ENCODE measurements around the gene TMEM37. TPM values are rescaled to one million over a fixed set of nuclear protein-coding genes. Genes with fewer than 3 reads are reported as not detected.

TMEM37 gene
- total and polyA plus RNA-seq, 9 of the 15 experiments (the other 6 are each of a cell fraction or from before 2014, with no cell fraction given), result 0.03 to 0.64 (median 0.31) TPM; not detected in 1

DNA sequence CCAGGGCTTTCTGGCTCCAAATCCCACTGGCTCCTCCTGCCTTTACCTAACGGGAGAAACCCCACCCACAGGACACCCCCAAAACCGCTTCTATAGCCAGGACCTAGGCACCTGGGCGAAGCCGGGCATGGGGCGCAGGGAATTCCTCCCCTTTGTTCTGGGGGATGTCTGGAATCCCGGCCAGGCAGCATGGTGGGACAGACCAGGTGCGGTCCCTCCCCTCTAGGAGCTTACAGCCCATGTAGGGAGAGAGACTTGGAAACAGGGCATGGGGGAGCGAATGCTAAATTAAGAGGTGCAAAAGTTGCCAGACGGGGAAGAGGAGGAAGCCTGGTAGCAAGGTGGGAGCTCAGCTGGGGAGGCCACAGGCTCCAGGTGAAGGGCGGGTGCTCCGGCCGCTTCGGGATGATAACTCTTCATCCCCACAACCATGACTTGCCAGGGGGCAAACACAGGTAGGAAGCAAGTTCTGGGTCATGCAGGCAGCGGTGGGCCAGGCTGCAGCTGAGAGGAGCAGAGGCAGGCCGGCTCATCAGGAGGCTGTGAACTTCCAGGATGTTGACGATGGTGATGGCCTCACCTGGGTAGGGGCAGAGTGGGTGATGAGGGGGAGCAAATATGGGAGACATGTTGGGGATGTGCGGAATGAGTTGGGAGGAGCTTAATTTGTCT is 1.3 kb downstream of the TMEM37 start (continued):
- no peak for TF ChIP-seq NONO (IDR thresholded peaks at IDR 0.05; ENCODE audit: low read depth in 2 of 2, low read length in 1 of 2)
- no peak for TF ChIP-seq ZNF408 (CRISPR knock-in tag; IDR thresholded peaks at IDR 0.05; ENCODE audit: low read depth)
- TF ChIP-seq POLR3A (IDR thresholded peaks at IDR 0.05; ENCODE audit: borderline replicate concordance, extremely low read depth, insufficient read depth, insufficient read length), result no peak

GRCh38 chr2:119433636-119434327 is 2.1 kb downstream of the TMEM37 start:
- no peak for FAIRE-seq
- WGBS (ENCODE audit: insufficient coverage, low coverage, missing lambda C conversion rate), result 37% methylated on average over 10 of the region's 10 CpGs
- intact Hi-C loops (cut with micrococcal nuclease), result no loop called here
- Histone ChIP-seq H3K4me3 (no peak overlapping the region), H3K4me1 (replicated peaks in 1 of 2; ENCODE audit: control insufficient read depth in 2 of 2, insufficient read depth in 2 of 2, low read length in 2 of 2) (peaks cover 9 to 33% of the 10 kb centered on the region in 2 experiments), H3K79me2 (ENCODE audit: control insufficient read depth, insufficient read depth, low read length) (no peaks in the 10 kb centered on the region), H3K4me2 (ENCODE audit: insufficient read depth, low read length) (no peak overlapping the region), H3K9ac (ENCODE audit: insufficient read depth in 1 of 2, low read depth in 2 of 2, low read length in 2 of 2) (no peak overlapping the region), H3K27me3 (ENCODE audit: control insufficient read depth in 2 of 2, insufficient read depth in 2 of 2, low read length in 2 of 2) (peaks cover 4 to 12% of the 10 kb centered on the region in 2 experiments; a peak in 2 of 5 replicates), H3K9me3 (replicated peaks; ENCODE audit: control insufficient read depth, insufficient read depth, low read depth, low read length) (no peaks in the 10 kb centered on the region), H3K36me3 (ENCODE audit: control insufficient read depth, insufficient read depth, low read length) (no peaks in the 10 kb centered on the region), H3K27ac (ENCODE audit: extremely low read depth, low read depth, low read length) (no peak overlapping the region), H3K9me1 (ENCODE audit: control insufficient read depth, insufficient read depth, low read length) (no peaks in the 10 kb centered on the region), H2AFZ (ENCODE audit: low read depth, low read length) (no peak overlapping the region), H4K20me1 (replicated peaks; ENCODE audit: control insufficient read depth, insufficient read depth, low read length) (0 out of 2 replicates have a peak, but pooled peaks cover 3% of the 10 kb centered on the region)
- DNase-seq (ENCODE audit: extremely low read depth in 1 of 4, low spot score in 3 of 4), result no peak
- ATAC-seq, result no peak
- in situ Hi-C loops (cut with MboI), result no loop called here
- TF ChIP-seq CBX2 (IDR thresholded peaks at IDR 0.05; ENCODE audit: insufficient read depth, low read length, poor library complexity, severe bottlenecking), result no peak
- no peak for TF ChIP-seq SUPT5H (IDR thresholded peaks at IDR 0.05)
- TF ChIP-seq XRCC4 (IDR thresholded peaks at IDR 0.05; ENCODE audit: extremely low read depth, insufficient read depth, insufficient read length), result no peak
- TF ChIP-seq, protein P1, sequence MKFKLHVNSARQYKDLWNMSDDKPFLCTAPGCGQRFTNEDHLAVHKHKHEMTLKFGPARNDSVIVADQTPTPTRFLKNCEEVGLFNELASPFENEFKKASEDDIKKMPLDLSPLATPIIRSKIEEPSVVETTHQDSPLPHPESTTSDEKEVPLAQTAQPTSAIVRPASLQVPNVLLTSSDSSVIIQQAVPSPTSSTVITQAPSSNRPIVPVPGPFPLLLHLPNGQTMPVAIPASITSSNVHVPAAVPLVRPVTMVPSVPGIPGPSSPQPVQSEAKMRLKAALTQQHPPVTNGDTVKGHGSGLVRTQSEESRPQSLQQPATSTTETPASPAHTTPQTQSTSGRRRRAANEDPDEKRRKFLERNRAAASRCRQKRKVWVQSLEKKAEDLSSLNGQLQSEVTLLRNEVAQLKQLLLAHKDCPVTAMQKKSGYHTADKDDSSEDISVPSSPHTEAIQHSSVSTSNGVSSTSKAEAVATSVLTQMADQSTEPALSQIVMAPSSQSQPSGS (CRISPR knock-in tag; IDR thresholded peaks at IDR 0.05), result no peak
- TF ChIP-seq CREM (IDR thresholded peaks at IDR 0.05; ENCODE audit: low read depth), result no peak
- no peak for TF ChIP-seq CBFA2T2 (conservative IDR thresholded peaks at IDR 0.05)
- no peak for TF ChIP-seq PCBP2 (IDR thresholded peaks at IDR 0.05; ENCODE audit: low read depth, low read length, poor library complexity, severe bottlenecking)
- TF ChIP-seq FOXA3 (CRISPR knock-in tag; conservative IDR thresholded peaks at IDR 0.05 in 1 of 2, IDR thresholded peaks at IDR 0.05 in 1 of 2), result no peak
- no peak for TF ChIP-seq ELK3 (CRISPR knock-in tag; IDR thresholded peaks at IDR 0.05)
- CTCF ChIA-PET (ENCODE audit: low intra/inter-chr PET ratio), result no interaction called here
- POLR2A ChIA-PET, result no interaction called here
- no TSS peak for BruUV-seq (replicated peaks)

Data from K562 (cell line).